ENCODE data around the gene SHISA3.
"Not testable (repeated sequence)": the region's sequence is repeated elsewhere in the genome, so short reads cannot be mapped to it uniquely, and the experiment has no call there.

SHISA3 gene

DNA sequence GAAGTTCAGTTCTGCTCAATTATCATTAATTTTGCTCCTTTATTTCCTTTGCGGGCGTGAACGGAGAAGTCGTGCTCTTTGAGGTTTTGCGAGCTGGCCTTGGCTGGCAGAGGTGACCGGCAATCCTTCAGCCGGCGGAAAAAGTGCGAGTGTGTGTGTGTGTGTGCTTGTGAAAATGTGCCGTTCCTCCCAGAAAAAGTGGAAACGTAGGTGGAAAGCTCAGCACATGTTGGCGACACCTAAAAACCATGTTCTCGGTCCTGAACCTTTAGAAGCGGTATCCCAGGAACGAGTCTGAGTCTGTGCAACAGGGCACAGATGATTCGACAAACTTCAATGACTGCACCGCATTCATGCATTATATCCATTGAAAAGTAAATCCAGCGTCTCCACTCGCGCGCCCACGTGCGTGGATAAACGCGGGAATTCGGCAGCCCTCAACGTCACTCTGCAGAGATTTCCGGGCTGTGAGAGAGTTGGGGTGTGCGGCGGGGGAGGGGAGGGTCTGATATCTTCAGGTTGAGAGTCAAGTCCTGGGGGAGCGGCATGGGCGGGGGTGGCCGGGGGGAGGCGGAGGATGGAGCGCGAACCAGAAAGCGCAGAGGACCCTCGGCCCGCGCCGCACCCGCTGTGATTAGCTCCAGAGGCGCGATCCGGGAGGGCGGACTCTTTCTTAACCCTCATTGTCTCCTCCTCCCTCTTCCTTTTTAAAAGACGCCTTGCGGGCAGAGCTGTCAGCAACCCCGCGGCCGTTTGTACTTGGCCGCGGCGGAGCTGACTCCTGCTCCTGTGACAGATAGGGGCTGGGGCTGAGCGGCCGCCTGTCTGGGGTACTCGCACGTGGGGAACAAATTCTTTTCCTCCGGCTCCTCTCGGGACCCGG is at the start of gene SHISA3:
SHISA3 (plus strand) TSS at position 737 of the 883 bp plus-strand sequence. CDS start 569 bp downstream, outside the sequence.
- peak; percentile 11 for DNase-seq (ENCODE audit: low read depth)

DNA sequence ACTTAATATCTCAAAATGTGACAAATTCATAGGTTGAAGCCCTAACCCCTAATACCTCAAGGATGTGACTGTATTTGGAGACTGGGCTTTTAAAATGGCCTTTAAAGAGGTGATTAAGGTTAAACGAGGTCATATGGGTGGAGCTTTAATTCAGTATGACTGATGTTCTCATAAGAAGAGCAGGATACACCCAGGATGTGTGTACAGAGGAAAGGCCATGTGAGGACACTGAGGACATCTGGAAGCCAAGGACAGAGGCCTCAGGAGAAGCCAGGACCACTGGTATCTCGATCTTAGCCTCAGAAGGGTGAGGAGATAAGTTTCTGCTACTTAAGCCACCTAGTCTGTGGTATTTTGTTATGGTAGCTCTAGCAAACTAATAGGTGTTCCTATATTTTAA is 49.0 kb upstream of the SHISA3 start:
- DNase-seq (ENCODE audit: low read depth) = no peak

DNA sequence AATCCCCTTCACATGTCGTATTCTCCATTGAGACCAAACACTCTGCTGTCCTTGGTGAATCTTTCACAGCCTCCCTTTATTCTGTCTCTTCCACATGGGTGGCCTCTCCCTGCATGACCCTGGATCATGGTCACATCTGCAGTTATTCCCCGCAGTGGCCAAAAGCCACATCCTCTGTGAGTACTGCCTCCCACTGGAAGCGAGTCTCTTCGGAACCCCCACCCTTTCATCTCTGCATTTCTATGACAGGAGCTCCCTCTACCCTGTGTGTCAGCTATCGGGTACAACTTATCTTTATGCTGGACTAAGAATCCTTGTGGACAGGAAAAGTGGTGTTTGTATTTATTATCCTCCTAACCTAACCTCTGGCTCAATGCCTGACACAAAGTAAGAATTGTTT is 48.6 kb upstream of the SHISA3 start:
- no peak for DNase-seq (ENCODE audit: low read depth)

DNA sequence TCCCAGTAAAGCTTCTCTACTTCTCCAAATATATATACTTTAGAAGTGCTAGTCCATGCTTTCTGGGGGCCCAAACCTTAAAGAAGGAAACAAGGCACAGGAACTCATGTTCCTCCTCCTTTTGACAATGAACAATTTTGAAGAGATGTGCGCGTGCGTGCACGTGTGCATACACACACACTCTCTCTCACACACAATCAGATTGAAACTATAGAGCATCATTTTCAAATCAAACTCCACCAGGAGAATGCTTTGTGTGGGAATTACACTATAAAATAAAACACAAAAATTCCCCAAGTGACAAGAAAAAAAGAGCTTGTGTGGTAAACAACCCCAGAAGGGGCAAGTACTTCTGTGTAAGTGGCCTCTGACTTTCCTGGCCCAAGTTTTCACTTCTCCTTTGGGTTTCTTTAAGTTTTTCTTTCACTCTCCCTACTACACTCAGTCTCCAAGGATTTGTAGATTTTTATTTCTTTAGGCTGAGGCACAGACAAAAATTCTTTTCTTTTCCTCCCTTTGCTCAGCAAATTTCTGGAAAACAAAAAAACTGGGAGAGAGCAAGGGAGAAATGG is 46.6 kb upstream of the SHISA3 start:
- DNase-seq (ENCODE audit: low read depth) = no peak

DNA sequence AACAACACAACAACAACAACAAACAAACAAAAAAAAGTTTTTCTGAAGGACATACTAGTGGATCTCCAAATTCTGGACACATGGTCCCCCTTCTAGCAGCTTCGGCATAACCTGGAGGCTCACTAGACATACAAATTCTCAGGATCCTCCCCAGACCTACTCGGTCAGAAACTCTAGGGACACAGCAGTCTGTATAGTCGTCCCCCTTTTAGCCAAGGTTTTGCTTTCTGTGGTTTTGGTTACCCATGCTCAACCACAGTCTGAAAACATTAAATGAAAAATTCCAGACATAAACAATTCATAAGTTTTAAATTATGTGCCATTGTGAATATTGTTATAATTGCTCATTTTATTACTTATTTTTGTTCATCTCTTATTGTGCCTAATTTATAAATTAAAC is 45.2 kb upstream of the SHISA3 start:
- no peak for DNase-seq (ENCODE audit: low read depth)

DNA sequence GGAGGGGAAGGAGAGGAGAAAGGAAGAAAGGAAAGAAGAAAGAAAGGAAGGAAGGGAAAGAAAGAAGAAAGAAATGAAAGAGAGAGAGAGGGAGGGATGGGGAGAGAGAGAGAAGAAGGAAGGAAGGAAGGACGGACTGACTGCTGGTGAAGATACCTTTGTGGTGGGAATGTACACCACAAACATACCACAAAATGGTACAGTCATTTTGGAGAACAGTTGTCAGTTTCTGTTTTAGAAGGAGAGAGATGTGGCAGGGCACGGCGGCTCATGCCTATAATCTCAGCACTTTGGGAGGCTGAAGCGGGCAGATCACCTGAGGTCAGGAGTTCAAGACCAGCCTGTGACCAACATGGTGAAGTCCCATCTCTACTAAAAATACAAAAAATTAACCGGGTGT is 40.0 kb upstream of the SHISA3 start:
- DNase-seq (ENCODE audit: low read depth) = no peak

DNA sequence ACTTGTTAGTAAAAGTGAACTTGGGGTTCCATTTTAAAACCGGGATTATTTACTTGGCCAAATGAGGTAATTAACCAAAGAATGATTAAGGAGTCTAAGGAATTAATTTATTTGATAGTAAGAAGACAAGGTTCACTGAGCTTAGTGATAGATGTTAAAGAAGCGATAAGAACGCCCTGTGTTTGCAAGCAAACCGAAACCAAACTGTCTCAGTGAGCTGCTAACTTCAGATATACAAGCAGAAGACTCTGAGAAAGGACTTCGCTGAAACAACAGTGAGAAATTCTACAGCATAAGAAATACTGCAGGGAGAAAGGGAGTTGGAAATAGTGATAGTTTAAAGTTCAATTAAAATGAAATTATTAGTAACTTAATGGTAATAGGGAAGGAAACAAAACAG is 37.6 kb upstream of the SHISA3 start:
- peak; percentile 5 for DNase-seq (ENCODE audit: low read depth)

DNA sequence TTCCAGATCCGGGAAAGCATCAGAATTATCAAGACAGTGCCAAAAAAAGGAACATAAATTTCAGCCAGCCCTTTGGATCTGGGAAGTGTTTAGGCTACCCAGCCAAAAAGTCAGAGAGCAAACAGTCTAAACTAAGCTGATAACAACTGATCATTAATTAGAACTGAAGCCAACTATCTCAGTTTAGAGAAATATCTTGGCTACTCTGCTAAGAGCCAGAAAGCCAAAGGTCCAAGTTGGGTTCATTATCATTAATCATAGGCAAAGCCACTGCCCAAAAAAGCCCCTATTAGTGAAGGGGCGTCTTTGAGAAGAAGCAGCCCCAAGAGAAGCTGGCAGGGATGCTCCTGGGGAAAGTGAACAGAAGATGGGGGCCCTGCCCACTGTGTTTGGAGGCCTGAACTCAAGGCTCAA is 37.0 kb upstream of the SHISA3 start:
- DNase-seq (ENCODE audit: low read depth) = no peak

DNA sequence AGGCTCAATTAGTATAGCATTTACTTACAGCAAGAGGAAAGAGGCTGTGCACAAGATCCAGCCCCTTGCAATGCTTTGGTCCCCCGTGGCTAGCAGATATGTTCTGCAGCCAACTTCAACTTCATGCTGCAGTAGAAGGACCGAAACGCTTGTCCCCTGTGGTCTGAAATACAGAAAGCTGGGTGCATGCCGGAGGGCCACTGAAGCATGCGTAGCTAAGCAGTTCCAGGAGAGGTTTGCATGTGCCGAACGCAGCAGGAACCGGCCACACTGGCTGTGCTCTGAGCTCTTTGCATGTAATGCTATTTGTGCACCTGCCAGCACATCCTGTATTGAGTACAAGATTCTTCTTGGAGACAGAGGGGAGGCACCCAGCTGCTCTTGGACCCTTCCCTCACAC is 35.8 kb upstream of the SHISA3 start:
- DNase-seq (ENCODE audit: low read depth) = no peak

DNA sequence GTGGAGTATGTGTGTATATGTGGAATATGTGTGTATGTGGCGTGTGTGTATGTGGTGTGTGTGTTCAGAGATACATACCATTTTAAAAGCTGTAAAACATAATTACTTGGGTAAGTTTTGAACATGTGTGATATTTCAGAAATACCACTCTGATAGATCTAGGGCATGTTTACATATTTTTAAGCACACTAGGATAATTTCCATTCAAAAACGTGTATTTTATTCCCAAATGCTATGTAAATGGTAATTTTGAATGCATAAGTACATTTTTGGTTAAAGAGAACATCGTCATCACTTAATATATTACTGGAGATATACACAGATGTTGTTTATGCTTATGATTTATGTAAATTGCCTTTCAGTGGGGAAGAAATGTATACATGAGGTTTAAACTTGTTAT is 34.7 kb upstream of the SHISA3 start:
- DNase-seq (ENCODE audit: low read depth) = no peak

DNA sequence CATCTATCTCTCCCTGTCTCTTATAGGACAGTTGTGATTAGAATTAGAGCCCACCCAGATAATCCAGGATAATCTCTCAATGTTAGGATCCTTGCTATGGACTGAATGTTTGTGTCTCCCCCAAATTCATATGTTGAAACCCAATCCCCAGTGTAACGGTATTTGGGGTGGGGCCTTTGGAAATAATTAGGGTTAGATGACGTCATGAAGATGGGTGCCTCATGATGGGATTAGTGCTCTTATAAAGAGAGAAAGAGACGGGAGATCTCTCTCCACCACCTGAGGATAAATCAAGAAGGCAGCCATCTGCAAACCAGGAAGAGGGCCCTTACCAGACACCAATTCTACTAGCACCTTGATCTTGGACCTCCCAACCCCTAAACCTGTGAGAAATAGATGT is 33.7 kb upstream of the SHISA3 start:
- no peak for DNase-seq (ENCODE audit: low read depth)

DNA sequence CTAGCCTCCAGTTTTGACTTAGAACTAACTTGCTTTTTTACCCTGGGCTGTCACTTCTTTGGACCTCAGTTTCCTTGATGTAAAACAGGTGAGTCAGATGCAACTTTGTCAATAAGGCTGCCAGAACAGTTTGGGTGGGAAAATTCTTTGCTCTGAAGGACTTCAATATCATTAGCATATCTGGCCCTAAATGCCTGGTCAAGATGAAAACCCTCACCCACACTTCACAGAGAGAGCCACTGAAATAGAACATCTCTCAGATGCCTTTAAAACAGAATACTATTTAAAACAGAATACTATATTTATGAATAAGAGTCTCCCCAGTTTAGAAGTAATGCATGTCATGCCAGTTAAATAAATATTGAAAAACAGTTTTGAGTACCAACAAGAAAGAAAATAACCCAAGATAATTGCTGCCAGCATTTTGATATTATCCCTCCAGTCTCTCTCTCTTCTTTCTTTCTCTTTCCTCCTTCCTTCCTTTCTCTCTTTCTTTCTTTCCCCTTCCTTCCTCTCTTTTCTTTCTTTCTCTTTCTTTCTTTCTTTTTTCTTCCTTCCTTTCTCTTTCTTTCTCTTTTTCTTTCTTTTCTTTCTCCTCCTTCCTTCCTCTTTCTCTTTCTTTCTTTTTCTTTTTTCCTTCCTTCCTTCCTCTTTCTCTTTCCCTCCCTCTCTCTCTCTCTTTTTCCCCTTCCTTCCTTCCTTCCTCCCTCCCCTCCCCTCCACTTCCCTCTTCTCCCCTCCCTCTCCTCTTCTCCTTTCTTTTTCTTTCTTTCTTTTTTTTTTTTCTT is 32.8 kb upstream of the SHISA3 start:
- no peak for DNase-seq (ENCODE audit: low read depth)

DNA sequence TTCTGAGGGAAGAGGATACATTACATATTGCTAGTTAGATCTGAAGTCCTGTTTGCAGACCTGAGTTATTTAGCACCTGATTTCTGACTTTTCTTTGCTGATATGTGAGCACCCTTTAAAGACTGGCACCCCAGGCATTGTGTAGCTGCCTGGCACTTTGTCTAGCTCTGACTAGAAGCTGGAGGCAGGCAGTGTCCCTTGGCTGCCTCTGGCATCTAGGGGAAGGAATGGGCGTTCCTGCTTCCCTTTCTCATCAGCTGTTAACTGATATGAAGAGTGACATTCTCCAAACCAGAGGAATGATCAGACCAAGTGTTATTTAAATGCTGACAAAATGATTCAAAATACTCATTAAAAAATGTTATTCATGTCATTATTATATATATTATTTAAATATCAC is 30.3 kb upstream of the SHISA3 start:
- DNase-seq (ENCODE audit: low read depth) = no peak

DNA sequence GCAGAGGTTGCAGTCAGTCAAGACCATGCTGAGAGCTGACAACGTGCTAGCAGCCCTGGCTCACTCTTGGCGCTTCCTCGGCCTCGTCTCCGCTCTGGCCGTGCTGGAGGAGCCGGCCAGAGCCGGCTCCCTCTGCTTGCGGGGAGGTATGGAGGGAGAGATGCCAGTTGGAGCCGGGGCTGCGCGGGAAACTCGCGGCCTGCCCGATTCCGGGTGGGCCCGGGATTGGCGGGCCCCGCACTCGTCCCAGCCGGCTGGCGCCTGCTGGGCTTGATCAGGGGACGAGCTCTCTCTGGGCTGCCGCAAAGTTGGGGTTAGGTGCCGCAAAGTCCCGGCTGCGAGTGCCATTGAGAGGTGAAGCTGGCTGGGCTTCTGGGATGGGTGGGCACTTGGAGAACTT is 27.8 kb upstream of the SHISA3 start:
- no peak for DNase-seq (ENCODE audit: low read depth)

DNA sequence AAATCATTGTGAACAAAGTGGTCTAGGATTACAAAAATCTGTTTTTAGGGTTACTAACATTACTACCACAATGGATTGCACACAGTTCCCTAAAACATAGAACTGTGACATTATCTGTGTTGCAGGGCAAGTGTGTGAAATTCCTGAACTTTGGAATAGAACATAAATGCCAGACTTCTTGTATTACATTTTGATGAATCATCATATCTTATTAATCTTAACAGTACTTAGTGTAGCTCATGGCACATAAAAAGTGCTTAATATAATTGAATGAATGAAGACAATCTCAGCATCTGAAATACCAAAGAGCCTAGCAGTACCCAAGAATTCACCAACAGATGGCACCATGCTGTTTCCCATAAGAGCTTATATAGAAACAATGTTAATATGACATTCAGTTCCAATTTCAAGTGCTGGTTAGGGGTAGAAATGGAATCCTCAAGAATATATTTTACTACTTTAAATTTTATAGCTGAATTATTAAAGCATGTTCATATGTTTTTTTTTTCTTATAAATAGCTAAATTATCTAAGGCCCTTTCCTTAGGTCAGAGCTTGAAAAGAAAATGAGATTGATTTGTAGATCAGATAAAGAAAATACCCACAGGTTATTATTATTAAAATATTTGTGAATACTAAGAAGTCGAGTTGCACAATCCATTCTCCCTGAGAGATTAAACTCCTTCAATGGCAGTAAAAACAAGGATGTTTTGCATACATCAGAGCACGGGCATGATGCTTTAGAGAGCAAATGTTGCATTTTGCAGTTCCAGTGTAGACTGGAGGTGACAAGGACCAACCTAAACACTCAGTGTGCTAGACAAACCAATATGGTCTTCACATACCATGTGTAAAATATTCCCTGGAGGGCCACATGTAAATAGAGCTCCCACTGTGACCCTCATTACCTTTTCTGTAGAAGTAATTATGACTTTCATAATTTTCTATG is 25.7 kb upstream of the SHISA3 start:
- peak; percentile 37 for DNase-seq (ENCODE audit: low read depth)

DNA sequence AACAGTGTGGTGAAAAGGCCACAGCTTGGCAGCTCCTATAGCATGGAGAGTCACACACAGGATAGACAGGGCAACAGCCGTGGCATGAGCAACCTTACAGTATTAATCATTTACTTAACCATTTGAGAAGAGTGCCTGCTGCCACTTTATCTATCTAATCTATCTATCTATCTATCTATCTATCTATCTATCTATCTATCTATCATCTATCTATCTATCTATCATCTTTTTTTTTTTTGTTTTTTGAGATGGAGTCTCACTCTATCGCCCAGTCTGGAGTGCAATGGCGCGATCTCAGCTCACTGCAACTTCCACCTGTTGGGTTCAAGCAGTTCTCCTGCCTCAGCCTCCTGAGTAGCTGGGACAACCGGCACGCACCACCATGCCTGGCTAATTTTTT is 25.0 kb upstream of the SHISA3 start:
- not testable (repeated sequence) for DNase-seq (ENCODE audit: low read depth)

DNA sequence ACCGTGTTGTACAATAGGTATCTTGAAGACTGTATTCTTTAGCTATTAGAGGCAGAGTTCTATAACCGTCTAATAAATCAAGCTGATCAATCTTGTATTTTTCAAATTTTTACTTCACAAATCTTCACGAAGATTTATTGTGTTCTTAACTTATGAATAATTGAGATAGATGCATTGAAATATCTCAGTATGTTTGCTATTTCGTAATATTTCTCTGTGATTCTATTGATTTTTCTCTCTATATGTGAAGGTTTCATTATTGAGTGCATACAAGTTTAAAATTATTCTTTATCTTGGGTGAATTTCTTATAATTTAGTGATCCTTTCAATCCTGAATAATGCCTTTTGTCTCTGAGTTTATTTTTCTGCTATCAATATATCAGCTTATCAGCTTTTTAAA is 19.8 kb upstream of the SHISA3 start:
- DNase-seq (ENCODE audit: low read depth) = no peak

DNA sequence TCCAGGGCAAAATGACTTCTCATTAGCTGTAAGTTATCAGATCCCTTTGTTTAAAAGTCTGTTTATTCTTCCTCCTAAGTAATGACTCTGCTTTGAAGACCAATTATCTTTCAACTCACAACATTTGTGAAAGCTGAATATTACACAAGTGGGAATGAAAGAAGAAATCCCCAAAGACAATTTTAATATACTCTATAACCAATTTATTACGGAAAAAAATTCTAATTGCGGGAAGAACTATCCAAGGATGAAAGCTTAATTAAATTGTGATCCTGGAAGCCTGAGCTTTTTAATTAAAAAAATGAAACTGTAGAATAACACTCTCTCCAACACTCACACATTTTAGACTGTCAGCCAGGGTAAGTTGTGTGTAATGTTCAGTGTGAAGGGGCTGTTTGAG is 15.6 kb upstream of the SHISA3 start:
- DNase-seq (ENCODE audit: low read depth) = no peak

DNA sequence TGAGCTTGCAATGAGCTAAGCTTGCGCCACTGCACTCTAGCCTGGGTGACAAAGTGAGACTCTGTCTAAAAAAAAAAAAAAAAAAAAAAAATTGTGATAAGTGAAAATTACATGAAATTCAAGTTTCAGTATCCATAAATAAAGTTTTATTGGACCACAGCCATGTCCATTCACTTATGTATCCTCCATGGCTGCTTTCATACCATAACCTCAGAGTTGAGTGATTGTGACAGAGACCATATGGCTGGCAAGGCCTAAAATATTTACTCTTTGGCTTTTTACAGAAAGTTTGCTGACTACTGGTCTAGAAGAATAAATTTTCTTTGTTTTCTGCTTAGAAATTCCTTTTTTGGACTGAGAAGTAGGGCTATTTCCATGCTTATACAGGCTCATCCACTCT is 11.8 kb upstream of the SHISA3 start:
- no peak for DNase-seq (ENCODE audit: low read depth)

DNA sequence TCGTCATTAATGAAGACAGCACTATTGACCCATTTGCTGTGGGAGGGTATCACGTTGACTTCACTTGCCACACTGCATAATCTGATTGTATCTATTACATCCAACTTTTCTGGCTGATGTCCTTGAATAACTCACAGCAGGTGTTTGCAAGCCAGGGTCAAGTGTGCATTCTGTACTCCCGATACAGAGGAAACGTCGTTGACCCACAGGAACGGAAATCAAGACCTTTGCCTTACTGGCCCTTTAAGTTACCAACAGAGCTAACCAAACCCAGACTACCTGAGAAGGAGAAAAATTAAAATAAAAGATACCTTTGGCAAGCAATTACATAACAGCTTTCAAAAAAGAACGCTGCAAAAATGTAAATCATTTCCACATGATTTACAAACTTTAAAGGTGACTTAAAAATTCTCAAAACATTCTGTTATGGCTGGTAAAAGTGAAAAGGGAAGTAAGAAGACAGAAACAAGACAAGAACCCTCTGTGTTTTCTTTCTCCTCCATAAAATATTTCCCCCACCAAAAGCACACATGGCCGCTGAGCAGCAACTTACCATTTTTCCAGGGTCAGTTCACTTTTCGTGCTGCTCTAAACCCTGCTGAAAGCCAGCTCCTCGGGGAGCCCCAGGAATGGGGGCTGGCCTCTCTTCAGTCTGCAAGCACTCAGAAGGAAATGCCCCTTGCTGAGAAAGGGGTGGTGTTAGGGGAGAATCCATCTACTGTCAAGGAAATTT is 6.5 kb upstream of the SHISA3 start:
- DNase-seq (ENCODE audit: low read depth) = no peak

DNA sequence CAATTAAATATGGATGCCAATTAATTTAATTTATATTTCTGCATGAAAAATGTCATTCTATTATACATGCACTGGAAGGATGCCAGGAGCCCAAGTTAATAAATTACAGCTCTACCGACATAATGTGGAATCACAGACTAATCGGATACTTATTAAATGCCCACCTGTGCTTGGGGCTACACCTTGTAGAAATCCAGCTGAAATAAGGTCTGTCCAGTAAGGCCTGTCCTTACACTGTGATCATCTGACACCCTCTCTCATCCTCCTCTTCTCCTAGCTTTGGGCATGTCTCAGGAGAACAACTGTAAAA is 6.0 kb upstream of the SHISA3 start:
- no peak for DNase-seq (ENCODE audit: low read depth)

All from amniotic epithelial cell (primary cell).